Measurements from ENCODE around the gene ARL15. TPM values are rescaled to one million over a fixed set of nuclear protein-coding genes. Genes with fewer than 3 reads are reported as not detected.

ARL15 gene
- total and polyA plus RNA-seq, 2 of the 8 experiments (the other 6 are each of a cell fraction or from before 2014, with no cell fraction given), result 9.9 to 21.2 TPM

GRCh38 chr5:53873235-53873634, 437.1 kb downstream of the ARL15 start (continued):
- TF ChIP-seq CHD7 (IDR thresholded peaks at IDR 0.05; ENCODE audit: insufficient replicate concordance, low read length), result no peak
- no peak for TF ChIP-seq SUZ12 (IDR thresholded peaks at IDR 0.05; ENCODE audit: low read length)
- no peak for TF ChIP-seq EGR1 (IDR thresholded peaks at IDR 0.05; ENCODE audit: borderline replicate concordance, low read depth, low read length)
- TF ChIP-seq CREB1 (IDR thresholded peaks at IDR 0.05), result no peak
- no peak for TF ChIP-seq TBP (IDR thresholded peaks at IDR 0.05; ENCODE audit: low read depth, low read length)
- TF ChIP-seq MAX (IDR thresholded peaks at IDR 0.05), result no peak
- TF ChIP-seq CBX8 (IDR thresholded peaks at IDR 0.05; ENCODE audit: borderline replicate concordance, low read depth, low read length), result no peak
- TF ChIP-seq ASH2L (IDR thresholded peaks at IDR 0.05; ENCODE audit: low read length), result no peak

Data from H1 (cell line).